Activated CD4-positive, CD25-positive, alpha-beta regulatory T cell treated with anti-CD3 and anti-CD28 coated beads, Interleukin-2, amount 50 U/mL, for 24 hours (primary cell): ENCODE measurements around the gene DTNBP1.
"Not testable (repeated sequence)": the region's sequence is repeated elsewhere in the genome, so short reads cannot be mapped to it uniquely, and the experiment has no call there.

Source experiments
- ATAC-seq, 2 donors: fragments of 150-1000 bp; cut with Tn5 transposase; one replicate each; pipeline ENCODE4 v1.10.0; 2021; ENCODE audit warnings: mild to moderate bottlenecking in 1 of 2, moderate library complexity in 1 of 2

DTNBP1 gene

GRCh38 chr6:15555101-15556038 is 107.5 kb downstream of the DTNBP1 start:
- no peak for ATAC-seq

- ATAC-seq = no peak
Observed at GRCh38 chr6:15554728-15555100, 108.1 kb downstream of the DTNBP1 start.

GRCh38 chr6:15553736-15554294 is 109.0 kb downstream of the DTNBP1 start:
- no peak for ATAC-seq

- ATAC-seq = no peak
Observed at GRCh38 chr6:15553031-15553430, 109.8 kb downstream of the DTNBP1 start.

- no peak for ATAC-seq
Observed at GRCh38 chr6:15551798-15552197, 111.0 kb downstream of the DTNBP1 start.

- no peak for ATAC-seq
Observed at GRCh38 chr6:15551262-15551661, 111.6 kb downstream of the DTNBP1 start.

- no peak for ATAC-seq
Observed at GRCh38 chr6:15550546-15551123, 112.2 kb downstream of the DTNBP1 start.

GRCh38 chr6:15549371-15549770 is 113.5 kb downstream of the DTNBP1 start:
- ATAC-seq = no peak

- ATAC-seq = no peak
Observed at GRCh38 chr6:15547400-15547799, 115.4 kb downstream of the DTNBP1 start.

- ATAC-seq = no peak
Observed at GRCh38 chr6:15546591-15546990, 116.2 kb downstream of the DTNBP1 start.

- no peak for ATAC-seq
Observed at GRCh38 chr6:15544321-15544900, 118.4 kb downstream of the DTNBP1 start.

GRCh38 chr6:15543332-15543917 is 119.4 kb downstream of the DTNBP1 start:
- not testable (repeated sequence) for ATAC-seq

GRCh38 chr6:15539722-15540270 is 123.0 kb downstream of the DTNBP1 start:
- ATAC-seq = no peak

GRCh38 chr6:15538766-15539495 is 123.9 kb downstream of the DTNBP1 start:
- no peak for ATAC-seq

- no peak for ATAC-seq
Observed at GRCh38 chr6:15538106-15538505, 124.7 kb downstream of the DTNBP1 start.

GRCh38 chr6:15536198-15536955 is 126.5 kb downstream of the DTNBP1 start:
- no peak for ATAC-seq

GRCh38 chr6:15535495-15536197 is 127.2 kb downstream of the DTNBP1 start:
- ATAC-seq = no peak

- no peak for ATAC-seq
Observed at GRCh38 chr6:15534974-15535373, 127.9 kb downstream of the DTNBP1 start.

- no peak for ATAC-seq
Observed at GRCh38 chr6:15533379-15534026, 129.3 kb downstream of the DTNBP1 start.

- ATAC-seq = no peak
Observed at GRCh38 chr6:15531973-15532372, 130.9 kb downstream of the DTNBP1 start.
